Astrocyte of the hippocampus (primary cell): ENCODE results near the gene SHANK1.

ENCODE experiments used
- DNase-seq: peaks from one replicate; pipeline ENCODE4 v3.0.0; 2011; ENCODE audit warnings: low read depth, low spot score

SHANK1 gene

DNA sequence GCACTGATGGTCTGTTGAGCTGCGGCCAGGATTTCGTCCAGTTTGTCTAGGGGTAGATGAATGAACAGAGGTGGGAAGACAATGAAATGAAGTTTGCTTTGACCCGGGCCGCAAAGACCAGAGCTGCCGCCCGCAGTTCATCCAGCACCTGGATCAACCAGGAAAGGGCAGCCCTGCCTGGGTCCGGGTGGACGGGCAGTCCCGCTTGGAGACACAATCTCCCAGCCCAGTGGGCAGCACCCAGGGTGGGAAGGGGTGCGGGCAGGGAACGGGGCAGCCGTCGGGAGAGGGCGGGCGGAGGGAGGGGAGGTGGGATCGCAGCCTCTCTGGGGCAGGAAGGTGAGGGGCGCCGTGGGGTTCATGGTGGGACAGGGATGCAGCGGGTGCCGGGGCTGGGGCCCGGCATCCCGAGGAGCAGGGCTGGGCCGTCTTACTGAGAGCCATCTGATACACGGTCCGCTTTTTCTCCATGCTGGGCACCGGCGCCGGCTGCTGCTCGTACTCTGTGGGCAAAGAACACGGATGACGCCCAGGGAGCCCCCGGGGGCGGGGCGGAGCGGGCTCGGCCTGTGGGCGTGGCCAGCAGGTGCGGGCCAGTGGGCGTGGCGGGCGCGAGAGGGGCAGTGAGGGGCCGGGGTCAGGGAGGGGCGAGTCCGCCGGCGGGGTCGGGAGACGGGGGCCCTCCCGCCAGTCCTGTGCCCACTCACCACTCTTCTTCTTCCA, 33.1 kb downstream of the SHANK1 start:
- DNase-seq: no peak

DNA sequence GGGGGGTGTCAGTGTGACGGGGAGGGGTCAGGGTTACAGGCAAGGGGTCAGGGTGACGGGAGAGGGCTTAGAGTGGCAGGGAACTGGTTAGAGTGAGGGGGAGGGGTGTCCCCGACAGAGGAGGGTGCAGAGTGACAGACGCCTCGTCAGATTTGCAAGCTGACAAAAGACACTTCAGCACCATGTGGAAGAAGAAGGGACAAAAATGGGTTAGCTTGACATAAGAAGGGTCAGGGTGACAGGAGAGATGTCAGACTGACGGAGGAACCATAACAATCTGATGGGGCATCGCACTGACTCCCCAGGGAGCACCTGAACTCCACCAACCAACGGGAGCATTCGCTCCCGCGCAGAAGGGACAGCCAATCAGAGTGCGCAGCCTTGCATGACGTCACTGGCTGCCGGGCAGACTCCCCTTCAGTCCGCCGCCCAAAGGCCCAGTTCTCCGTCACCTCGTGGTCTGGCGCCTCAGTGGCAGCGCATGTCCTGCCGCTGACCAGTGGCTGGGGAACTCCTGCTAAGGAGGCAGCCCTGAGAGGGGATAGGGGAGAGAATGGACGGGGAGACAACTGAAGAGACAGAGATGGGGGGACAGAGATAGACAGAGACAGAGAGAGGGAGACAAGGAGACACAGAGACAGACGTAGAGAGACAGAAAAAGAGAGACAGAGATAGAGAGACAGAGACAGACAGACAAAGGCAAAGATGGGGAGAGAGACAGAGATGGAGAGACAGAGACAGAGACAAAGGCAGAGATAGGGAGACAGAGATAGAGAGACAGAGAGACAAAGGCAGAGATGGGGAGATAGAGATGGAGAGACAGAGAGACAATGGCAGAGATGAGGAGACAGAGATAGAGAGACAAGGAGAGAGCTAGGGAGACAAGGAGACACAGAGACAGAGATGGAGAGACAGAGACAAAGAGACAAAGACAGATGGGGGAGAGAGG, 40.2 kb downstream of the SHANK1 start:
- peak; percentile 73 for DNase-seq

DNA sequence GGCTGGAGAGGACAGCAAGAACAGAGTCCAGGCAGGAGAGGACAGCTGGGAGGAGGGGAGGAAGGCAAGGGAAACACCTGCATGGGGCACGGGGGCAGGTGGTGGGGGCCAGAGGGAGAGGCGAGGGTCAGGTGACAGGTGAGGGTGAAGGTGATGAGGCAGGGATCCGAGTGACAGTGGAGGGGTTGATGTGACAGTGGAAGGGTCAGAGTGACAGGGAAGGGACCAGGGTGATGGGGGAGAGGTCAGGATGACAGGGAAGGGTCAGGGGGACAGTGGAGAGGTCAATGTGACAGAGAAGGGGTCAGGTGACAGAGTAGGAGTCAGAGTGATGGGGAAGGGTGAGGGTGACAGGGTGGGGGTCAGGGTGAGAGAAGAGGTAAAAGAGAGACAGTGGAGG, 41.3 kb downstream of the SHANK1 start:
- DNase-seq: no peak

DNA sequence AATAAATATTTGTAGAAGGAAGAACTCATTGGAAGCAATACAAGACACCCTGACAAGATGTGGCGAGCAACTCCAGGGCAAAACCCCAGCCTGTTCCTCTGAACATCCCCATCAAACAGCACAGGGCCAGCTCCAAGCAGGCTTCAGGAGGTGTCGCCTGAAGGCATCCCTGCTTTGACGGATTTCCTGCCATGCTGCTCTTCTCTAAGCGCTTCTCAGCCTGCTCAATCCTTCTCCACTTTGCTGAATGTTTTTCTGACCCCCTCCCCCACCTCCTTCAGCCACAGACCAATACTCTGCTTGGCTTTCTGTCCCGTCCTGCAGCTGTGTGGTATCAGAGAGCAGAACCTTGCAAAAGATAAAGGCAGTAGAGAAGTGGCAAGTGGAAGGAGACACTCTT, 42.0 kb downstream of the SHANK1 start:
- no peak for DNase-seq

DNA sequence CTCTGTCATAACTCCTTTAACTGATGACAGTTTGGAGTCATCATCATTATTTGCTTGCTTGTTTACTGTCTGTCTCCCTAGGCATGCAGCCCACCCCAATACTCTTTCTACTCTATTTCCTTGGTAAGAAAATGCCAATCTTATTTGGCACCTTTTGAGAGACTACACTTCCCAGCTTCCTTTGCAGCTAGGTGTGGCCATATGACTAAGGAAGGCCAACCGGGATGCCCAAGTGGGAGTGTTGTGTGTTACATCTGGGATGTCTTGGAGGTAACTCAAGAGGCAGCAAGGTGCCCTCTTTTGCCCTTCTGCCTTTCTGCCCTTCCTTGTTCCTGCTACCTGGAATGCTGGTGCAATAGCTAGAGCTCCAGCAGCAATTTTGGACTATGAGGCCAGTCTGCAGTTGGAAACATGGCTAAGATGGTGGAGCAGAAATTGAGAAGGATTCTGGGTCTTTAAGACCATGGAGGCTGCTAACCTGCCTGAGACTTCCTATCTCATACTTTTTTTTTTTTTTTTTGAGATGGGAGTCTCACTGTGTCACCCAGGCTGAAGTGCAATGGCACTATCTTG, 42.9 kb downstream of the SHANK1 start:
- DNase-seq: no peak

DNA sequence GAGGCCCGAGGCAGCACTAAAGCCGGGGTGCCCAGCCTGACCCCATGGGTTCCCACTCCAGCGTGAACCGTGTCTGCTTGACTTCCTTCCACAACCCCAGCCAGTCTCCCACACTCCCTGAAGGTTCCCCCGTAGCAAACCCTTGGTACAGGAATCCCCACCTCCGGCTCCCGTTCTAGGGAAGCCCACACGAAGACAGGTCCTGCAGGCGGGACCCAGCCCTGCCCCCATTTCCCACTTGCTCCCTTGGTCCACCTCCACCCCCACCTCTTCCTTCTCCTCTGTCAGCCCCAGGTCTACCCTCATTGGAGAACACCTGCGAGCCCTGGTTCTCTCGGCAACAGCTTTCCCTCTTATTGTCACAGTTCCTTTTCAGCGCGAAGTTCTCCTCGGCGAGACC, 46.5 kb downstream of the SHANK1 start:
- DNase-seq: no peak

DNA sequence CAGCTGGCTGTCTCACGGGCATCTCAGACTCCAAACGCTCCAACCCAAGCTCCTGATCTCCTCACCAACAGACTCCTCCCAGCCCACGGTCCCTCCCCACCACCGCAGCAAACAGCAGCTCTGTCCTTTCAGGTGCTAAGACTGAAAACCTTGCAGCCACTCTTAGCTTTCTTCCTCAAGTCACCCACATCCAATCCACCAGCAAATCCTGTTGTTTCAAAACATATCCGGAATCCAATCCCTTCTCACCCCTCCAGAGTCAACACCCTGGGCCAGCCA, 49.6 kb downstream of the SHANK1 start:
- DNase-seq: no peak

DNA sequence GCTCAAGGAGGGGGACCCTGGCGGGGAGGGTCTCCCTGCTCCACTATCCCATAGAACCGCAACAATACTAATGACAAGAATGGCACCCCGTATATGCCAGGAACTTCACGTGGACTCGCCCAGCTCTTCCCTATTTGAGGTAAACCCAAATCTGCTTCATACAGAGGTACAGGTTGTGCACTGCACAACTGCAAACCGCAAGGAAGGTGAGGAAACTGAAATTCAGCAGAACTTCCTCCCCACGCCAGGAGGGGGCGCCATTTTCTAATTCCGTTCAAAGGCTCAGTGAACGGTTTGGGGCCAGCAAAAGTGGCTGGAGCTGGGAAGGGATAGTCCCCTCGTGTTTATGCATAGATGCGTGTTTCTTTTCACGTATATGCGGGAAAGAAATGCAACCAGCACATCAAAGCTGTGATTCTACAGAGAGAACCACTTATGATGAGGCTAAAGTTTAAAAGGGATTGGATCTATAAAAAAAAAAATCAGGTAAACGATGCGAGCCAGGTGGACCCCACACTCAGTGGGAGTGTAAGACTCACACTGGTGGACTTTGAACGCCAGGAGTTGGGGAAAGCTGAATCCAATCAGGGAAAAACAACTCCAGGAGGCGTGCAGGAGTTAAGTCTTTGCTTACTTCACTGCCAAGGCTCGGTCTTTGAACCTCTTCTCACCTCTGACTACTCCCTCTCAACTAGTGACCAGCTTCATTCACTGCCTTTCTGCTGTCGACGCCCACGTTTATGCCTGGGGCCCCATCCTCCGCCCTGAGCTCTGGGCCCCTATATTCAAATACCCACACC, 50.1 kb downstream of the SHANK1 start:
- peak; percentile 14 for DNase-seq

DNA sequence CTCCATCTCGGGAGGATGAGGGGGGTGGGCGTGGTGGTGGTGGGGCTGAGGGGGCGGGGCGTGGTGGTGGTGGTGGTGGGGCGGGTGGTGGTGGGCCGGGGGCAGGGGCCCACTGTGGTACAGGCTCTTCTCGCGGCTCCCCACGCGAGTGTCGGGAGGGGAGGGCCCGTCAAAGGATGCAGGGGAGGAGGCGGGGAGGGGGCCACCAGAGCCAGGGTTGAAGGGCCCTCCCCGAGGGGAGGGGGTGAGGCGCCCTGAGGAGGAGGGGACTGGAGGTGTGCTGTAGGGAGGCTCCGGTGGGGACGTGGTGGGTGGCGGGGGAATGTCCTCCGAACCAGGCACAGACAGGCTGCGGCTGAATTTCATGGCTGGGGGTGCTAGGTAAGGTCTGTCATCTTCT, 50.7 kb downstream of the SHANK1 start:
- DNase-seq: no peak

DNA sequence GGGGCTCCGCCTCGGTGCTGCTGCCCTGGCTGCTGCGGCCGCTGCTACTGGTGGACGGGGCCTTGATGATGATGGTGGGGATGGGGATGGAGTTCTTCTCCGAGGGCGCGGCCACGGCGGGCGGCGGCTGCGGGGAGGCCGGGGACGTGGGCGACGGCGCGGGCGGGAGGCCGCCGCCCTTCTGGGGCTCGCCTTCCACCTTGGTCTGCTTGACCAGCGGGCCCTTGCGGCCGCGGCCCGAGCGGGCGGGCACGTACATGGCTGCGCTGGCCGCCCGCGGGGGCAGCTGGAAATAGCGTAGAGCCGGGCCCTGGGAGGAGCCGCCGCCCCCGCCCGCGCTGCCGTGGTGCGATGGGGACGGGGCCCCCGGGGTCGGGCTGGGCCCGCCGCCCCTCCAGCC, 51.2 kb downstream of the SHANK1 start:
- DNase-seq: no peak

DNA sequence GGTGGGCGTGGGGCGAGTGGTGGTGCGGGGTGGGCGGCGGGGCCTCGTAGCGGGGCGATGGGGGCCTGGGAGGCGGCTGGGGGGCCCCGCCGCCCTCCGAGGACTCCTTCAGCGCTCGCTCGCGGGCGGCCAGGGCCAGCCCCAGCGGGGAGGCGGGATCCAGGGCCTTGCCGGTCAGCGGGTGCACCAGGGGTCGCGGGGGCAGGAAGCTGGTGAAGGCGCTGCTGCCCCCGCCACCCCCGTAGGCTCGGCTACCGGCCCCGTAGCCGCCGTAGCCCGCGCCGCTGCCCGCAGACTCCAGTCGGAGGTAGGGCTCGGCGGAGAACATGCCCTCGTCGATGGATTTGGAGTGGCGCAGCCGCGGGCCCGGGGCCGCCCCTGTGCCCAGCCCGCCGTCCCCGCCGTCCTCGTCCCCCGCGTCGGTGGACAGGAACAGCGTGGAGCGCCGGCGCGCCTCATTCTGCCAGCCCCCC, 51.8 kb downstream of the SHANK1 start:
- no peak for DNase-seq

DNA sequence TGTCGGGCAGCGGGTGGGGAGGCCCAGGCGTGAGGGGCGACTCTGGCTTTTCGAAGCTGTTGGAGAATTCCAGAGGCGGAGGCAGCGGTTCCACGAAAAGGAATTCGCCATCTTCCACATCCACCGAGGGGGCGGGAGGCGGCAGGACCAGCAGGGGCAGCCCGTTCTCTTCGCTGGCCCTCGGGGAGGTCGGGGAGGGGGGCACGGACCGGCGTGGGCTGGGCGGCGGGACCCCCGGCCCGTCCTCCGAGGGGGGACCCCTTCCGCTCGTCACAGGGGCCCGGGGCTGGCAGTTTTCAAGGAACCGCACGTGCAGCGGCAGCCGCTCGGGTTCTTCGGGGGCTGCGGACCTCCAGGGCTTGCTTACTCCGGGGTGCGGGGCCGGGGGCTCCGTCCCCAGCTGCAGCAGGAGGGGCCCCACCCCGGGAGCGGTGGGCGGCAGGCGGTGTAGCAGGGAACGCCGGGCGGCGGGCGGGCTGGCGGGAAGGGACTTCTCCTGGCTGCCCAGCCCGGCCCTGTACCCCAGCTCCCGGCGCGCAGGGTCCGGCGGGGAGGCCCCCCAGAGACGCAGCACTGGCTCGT, 52.3 kb downstream of the SHANK1 start:
- no peak for DNase-seq

DNA sequence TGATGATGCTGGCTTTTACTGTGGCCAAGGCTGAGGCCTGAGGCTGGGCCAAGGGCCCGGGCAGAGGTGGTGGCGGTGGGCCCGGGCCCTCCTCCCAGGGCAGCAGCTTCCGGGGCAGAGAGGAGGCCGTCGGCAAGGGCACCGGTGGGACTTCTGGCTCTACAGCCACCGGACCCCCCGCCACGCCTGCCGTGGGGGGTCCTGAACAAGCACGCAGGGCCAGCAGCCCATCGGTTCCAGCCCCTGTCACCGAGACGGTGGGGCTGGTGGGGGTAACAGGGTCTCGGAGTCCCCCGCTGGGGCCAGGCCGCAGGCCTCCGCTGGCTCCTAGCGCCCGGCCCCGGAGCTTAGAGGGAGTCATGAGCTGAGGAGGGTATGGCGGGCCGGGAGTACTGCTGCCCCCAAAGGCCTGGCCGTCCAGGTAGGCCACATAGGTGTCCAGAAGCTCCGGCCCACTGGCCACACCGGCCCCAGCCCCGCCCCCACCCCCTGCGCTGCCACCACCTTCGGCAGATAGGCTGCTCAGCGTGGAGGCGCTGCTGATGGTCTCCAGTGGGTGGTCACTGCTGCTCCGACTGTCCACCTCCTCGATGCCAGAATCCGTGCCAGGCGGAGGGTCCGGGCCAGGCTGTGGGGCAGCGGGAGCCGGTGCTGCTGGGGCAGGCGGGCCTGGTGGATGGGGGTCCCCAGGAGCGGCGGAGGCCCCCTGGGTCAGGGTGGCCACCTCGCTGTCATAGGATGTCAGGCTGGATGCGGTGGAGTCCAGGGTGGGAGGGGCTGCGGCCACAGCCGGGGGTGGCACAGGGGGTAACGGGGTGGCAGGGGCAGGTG, 53.0 kb downstream of the SHANK1 start:
- DNase-seq: no peak

DNA sequence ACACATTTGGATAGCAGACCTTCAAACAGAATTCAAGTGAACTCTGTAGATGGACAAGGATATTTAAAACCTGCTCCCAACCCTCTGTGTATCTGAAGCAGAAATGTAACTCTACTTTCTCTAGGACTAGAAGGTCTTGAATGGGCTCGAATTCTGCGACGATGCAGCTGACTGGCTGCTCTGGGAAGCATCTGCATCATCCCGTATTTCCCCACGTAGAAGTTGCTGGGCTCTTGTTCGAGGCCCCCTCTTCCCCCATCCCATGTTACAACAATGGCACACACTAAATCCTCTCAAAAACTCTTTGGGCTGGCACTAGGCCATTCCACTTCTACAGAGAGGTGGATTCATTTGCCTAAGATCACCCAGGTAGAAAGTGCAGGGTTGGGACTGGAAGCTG, 55.4 kb downstream of the SHANK1 start:
- DNase-seq: no peak

DNA sequence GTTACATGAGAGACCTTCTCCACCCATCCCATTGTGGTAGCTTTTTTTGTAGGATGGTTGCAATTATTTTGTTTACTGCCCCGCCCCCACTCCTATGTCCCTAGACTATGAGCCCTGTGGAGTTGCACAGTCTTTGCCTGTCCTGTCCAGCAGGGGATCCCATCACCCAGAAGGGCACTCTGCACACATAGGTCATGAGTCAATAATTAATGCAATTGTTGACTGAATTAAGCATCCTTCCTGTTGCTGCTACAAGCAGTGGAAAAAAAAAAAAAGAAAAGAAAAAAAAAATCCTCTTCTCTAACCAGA, 56.2 kb downstream of the SHANK1 start:
- DNase-seq: no peak

DNA sequence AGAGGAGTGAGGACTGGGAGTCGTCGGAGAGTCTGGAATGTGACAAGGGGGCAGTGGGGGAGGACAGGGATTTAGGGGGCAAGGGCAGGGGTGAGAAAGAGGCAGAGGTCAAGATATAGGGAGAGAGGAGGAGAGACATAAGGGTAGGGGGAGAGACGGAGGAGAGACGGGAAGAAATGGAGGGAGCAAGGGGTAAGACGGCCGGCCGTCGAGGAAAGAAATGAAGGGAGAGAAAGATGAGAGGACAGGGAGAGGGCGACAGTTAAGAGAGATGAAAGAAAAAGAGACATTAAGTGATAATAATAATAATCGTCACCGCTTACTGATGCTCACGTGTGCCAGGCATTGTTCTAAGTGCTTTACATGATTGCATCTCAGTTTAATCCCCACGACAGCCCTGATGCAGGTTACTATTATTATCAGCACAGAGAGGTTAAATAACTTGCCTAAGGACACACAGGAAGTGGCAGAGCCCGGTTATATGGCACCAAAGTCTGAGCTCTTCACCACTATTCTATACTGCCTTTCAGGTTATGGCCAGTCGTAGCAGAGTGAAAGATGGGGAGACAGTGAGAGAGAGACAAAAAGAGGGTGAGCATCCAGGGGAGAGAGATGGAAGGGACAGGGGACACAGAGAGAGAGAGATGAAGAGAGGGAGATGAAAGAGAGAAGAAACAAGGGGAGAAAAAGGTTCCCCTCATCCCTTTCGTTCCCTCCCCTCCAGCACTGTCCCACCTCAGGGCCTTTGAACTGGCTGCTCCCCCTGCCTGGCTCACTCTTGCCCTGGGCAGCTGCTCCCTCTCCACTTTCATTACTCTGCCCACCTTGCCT, 56.7 kb downstream of the SHANK1 start:
- no peak for DNase-seq

DNA sequence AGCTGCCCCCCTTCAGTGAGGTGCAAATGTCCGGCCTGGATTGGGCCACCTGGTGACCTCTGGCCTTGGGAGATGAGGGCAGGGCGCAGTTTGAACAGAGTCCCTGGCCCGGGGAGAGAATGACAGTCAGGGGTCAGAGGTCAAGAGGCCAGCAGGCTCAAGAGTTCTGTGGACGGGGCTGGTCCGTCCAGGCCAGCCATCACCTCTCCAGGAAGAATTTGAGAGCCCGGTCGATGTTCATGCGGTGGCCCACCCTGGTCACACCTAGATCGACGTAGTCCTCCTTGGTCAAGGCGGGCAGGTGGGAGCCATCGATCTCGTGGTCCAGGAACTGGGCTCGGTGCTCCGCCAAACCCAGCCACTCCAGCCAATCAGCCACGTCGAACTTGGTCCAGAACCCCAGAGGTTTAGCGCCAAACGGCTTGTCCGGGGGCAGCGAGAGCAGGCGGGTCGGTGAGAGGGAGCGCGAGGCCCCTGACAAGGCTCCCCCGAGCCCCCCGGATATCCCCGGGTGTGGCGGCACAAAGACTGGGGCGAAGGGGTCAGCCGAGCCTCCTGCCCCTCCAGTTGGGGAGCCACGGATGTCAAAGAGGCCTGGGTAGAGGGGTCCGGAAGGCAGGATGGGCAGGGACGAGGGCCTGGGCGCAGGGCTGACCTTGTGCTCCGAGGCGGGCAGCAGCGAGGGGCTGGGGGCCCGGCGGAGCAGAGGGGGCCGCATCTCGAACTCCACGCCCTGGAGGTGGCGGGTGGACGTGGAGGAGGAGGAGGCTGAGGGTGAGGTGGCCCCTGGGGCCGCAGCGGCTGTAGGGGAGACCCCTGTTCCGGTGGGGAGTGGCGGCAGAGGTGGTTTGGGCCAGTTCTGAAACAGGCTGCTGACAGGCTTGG, 57.6 kb downstream of the SHANK1 start:
- no peak for DNase-seq

DNA sequence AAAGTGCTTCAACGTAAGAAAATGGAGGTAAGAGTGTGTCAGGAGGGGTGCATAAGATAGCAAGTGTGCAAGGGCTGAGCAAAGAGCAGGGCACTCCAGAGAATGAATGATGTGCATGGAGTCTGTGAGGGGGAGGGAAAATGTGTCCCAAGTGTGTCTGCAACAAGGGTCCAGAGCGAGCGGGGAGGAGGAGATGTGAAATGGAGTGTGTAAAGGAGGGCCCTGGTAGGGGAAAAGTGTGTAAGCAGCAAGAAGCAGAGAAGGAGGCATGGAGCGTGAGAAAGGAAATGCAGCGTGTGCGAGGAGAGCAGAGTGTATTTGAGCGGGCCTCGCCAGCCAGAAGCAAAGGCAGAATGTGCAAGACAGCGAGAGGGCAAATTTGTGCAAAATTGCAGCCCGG, 58.6 kb downstream of the SHANK1 start:
- DNase-seq: no peak

DNA sequence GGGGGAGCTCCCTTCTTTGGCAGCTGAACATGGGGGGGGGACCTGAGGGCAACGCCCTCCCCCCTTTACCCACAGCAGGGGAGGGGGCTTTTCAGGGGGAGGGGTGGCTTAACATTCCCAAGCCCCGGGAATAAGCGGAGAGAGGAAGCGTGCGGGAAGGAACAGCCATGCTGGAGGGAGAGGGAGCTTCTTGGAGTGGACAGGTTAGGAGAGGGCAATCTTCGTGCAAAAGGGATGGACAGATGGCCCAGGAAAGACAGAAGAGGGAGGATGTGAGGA, 59.6 kb downstream of the SHANK1 start:
- no peak for DNase-seq
